WTC11 (cell line): ENCODE data around the gene PRKCE. TPM values are rescaled to one million over a fixed set of nuclear protein-coding genes. Genes with fewer than 3 reads are reported as not detected.

Source experiments
- ATAC-seq: fragments of 200-7000 bp; cut with Tn5 transposase; 2 replicates; pipeline ENCODE4 v1.10.0; 2021; ENCODE audit warnings: mild to moderate bottlenecking, moderate library complexity
- CTCF ChIA-PET: fragments of 300-600 bp; sonication (Branson Sonifier 250); formaldehyde crosslinking; loops from one replicate; lab custom pipeline; 2021; ENCODE audit warnings: antibody characterized with exemption; lab: Charles Lee
- POLR2A ChIA-PET: fragments of 350-600 bp; sonication (Branson Sonifier 250); formaldehyde crosslinking; loops from one replicate; lab custom pipeline; 2021; ENCODE audit warnings: antibody characterized with exemption; lab: Charles Lee
- DNase-seq: peaks from one replicate; pipeline ENCODE4 v3.0.0; 2021; ENCODE audit warnings: low spot score
- H3K27ac Mint-ChIP-seq: 2 replicates; pipeline ENCODE4 v1.8.0; 2021; ENCODE audit warnings: mixed read lengths
- H3K27me3 Mint-ChIP-seq: 2 replicates; pipeline ENCODE4 v1.8.0; 2021; ENCODE audit warnings: low read depth, mild to moderate bottlenecking, moderate library complexity, mixed read lengths
- H3K36me3 Mint-ChIP-seq: 2 replicates; pipeline ENCODE4 v1.8.0; 2021; ENCODE audit warnings: mixed read lengths
- H3K4me1 Mint-ChIP-seq: 2 replicates; pipeline ENCODE4 v1.8.0; 2022; ENCODE audit warnings: mixed read lengths
- H3K4me3 Mint-ChIP-seq: 2 replicates; pipeline ENCODE4 v1.8.0; 2021; ENCODE audit warnings: mild to moderate bottlenecking, moderate library complexity, mixed read lengths
- H3K9me3 Mint-ChIP-seq: 2 replicates; pipeline ENCODE4 v1.8.0; 2021; ENCODE audit warnings: mixed read lengths
- ATF2 ChIP-seq: sonication (generic); formaldehyde crosslinking; IDR thresholded peaks from 2 replicates; pipeline ENCODE4 v1.8.1; 2022; ENCODE audit warnings: low read depth, missing genetic modification reagents, borderline replicate concordance
- CDX4 ChIP-seq: fragments of 250-450 bp; sonication (Bioruptor Pico); IDR thresholded peaks from 2 replicates; pipeline ENCODE4 v1.9.0; 2021; ENCODE audit warnings: moderate library complexity, mild to moderate bottlenecking, inconsistent platforms, borderline replicate concordance
- CREB1 ChIP-seq: sonication (generic); formaldehyde crosslinking; IDR thresholded peaks from 2 replicates; pipeline ENCODE4 v1.8.0; 2023; ENCODE audit warnings: mild to moderate bottlenecking, missing genetic modification reagents
- CREM ChIP-seq: sonication (generic); formaldehyde crosslinking; IDR thresholded peaks from 2 replicates; pipeline ENCODE4 v1.8.1; 2022; ENCODE audit warnings: mild to moderate bottlenecking, missing genetic modification reagents, moderate library complexity
- CTCF ChIP-seq: fragments of 200-600 bp; IDR thresholded peaks from 2 replicates; pipeline ENCODE4 v1.8.0; 2022; ENCODE audit warnings: antibody characterized with exemption
- E2F1 ChIP-seq: sonication (generic); formaldehyde crosslinking; IDR thresholded peaks from 2 replicates; pipeline ENCODE4 v1.8.0; 2022; ENCODE audit warnings: mild to moderate bottlenecking, missing genetic modification reagents
- EMX1 ChIP-seq: fragments of 250-450 bp; sonication (Bioruptor Pico); IDR thresholded peaks from 2 replicates; pipeline ENCODE4 v1.8.0; 2021; ENCODE audit warnings: mild to moderate bottlenecking
- IRF1 ChIP-seq: sonication (generic); formaldehyde crosslinking; IDR thresholded peaks from 2 replicates; pipeline ENCODE4 v1.8.0; 2023; ENCODE audit warnings: missing genetic modification reagents
- JUN ChIP-seq: sonication (generic); formaldehyde crosslinking; IDR thresholded peaks from 2 replicates; pipeline ENCODE4 v1.8.0; 2023; ENCODE audit warnings: mild to moderate bottlenecking, missing genetic modification reagents
- NR2C2 ChIP-seq: sonication (generic); formaldehyde crosslinking; IDR thresholded peaks from 2 replicates; pipeline ENCODE4 v1.8.0; 2022; ENCODE audit warnings: mild to moderate bottlenecking, missing genetic modification reagents
- RELA ChIP-seq: sonication (generic); formaldehyde crosslinking; IDR thresholded peaks from 2 replicates; pipeline ENCODE4 v1.8.1; 2022; ENCODE audit warnings: missing genetic modification reagents, mild to moderate bottlenecking, borderline replicate concordance
- RORB ChIP-seq: fragments of 250-450 bp; sonication (Bioruptor Pico); IDR thresholded peaks from 2 replicates; pipeline ENCODE4 v1.9.0; 2021; ENCODE audit warnings: mild to moderate bottlenecking
- USF1 ChIP-seq: sonication (generic); formaldehyde crosslinking; IDR thresholded peaks from 2 replicates; pipeline ENCODE4 v1.8.0; 2022; ENCODE audit warnings: mild to moderate bottlenecking, missing genetic modification reagents
- ZNF121 ChIP-seq: sonication (generic); formaldehyde crosslinking; IDR thresholded peaks from 2 replicates; pipeline ENCODE4 v1.8.0; 2023; ENCODE audit warnings: missing genetic modification reagents
- ZNF219 ChIP-seq: sonication (generic); formaldehyde crosslinking; IDR thresholded peaks from 2 replicates; pipeline ENCODE4 v1.8.0; 2023; ENCODE audit warnings: missing genetic modification reagents, mild to moderate bottlenecking, borderline replicate concordance
- ZNF232 ChIP-seq: sonication (generic); formaldehyde crosslinking; IDR thresholded peaks from 2 replicates; pipeline ENCODE4 v1.8.0; 2022; ENCODE audit warnings: mild to moderate bottlenecking, missing genetic modification reagents
- ZNF263 ChIP-seq: sonication (generic); formaldehyde crosslinking; IDR thresholded peaks from 2 replicates; pipeline ENCODE4 v1.8.1; 2022; ENCODE audit warnings: low read depth, mild to moderate bottlenecking, moderate library complexity, missing genetic modification reagents
- ZNF281 ChIP-seq: sonication (generic); formaldehyde crosslinking; IDR thresholded peaks from 2 replicates; pipeline ENCODE4 v1.8.0; 2023; ENCODE audit warnings: mild to moderate bottlenecking, missing genetic modification reagents
- total RNA-seq: library from RNA; stranded (reverse); gene quantifications from 3 replicates; pipeline ENCODE4 v1.2.3, GENCODE V29; 2021

The PRKCE gene
- total RNA-seq, 1 experiment from 2014 or later, result 5.8 TPM

GRCh38 chr2:45938649-45939511, 287.4 kb downstream of the PRKCE start:
- Mint-ChIP-seq H3K4me3 (no peak overlapping the region), H3K4me1 (peaks cover 48% of the 10 kb centered on the region), H3K27ac (no peak overlapping the region), H3K27me3 (no peaks in the 10 kb centered on the region), H3K9me3 (peaks cover 5% of the 10 kb centered on the region; the same call in 1 of the 2 replicates), H3K36me3 (no peaks in the 10 kb centered on the region)
- POLR2A ChIA-PET, result interaction anchor here (0.6 kb wide), 1 partner anchor 146 kb away, joined by 3 read pairs; no protein-coding TSS in a partner anchor
- no peak for TF ChIP-seq ZNF232 (CRISPR knock-in tag)
- no peak for TF ChIP-seq USF1 (CRISPR knock-in tag)
- no peak for TF ChIP-seq JUN (CRISPR knock-in tag)
- no peak for TF ChIP-seq ZNF263 (CRISPR knock-in tag)
- TF ChIP-seq ZNF121 (CRISPR knock-in tag), result no peak
- TF ChIP-seq RORB (CRISPR knock-in tag), result no peak
- no peak for TF ChIP-seq EMX1 (CRISPR knock-in tag)
- no peak for TF ChIP-seq CTCF
- no peak for TF ChIP-seq E2F1 (CRISPR knock-in tag)
- no peak for TF ChIP-seq CREM (CRISPR knock-in tag)
- TF ChIP-seq IRF1 (CRISPR knock-in tag), result no peak
- TF ChIP-seq ZNF219, result no peak
- TF ChIP-seq ATF2, result no peak
- TF ChIP-seq RELA (CRISPR knock-in tag), result no peak
- no peak for TF ChIP-seq NR2C2 (CRISPR knock-in tag)
- no peak for TF ChIP-seq CDX4 (CRISPR knock-in tag)
- TF ChIP-seq CREB1, result no peak
- TF ChIP-seq ZNF281 (CRISPR knock-in tag), result no peak
- ATAC-seq (peak; percentile 27), DNase-seq (no peak)
- CTCF ChIA-PET, result interaction anchor here (2.2 kb wide), 1 partner anchor 152 kb away, joined by 5 read pairs; no protein-coding TSS in a partner anchor
